A549 (cell line): ENCODE results near the gene TRIO. TPM values are rescaled to one million over a fixed set of nuclear protein-coding genes. Genes with fewer than 3 reads are reported as not detected.

Experiments used
- ATAC-seq, 2 experiments: fragments of 200-7000 bp in 1 of 2; fragments of >200 bp in 1 of 2; cut with Nextera tagmentation in 1 of 2; cut with Tn5 transposase in 1 of 2; 3 replicates each; pipeline versions ENCODE4 v1.8.0 to v1.9.1; 2018 to 2020; ENCODE audit warnings: mild to moderate bottlenecking in 1 of 2, moderate library complexity in 1 of 2
- CTCF ChIA-PET: fragments of 300-600 bp; sonication (Branson Sonifier 250); formaldehyde crosslinking; extraction: SDS; loops from one replicate; lab custom pipeline; 2021; ENCODE audit warnings: antibody characterized with exemption, inconsistent platforms; lab: Yijun Ruan, JAX
- POLR2A ChIA-PET: fragments of 350-600 bp; formaldehyde crosslinking; extraction: SDS; loops from one replicate; lab custom pipeline; 2021; ENCODE audit warnings: antibody characterized with exemption, inconsistent platforms; lab: Yijun Ruan, JAX
- DNase-seq, 2 experiments: peaks; one replicate each; pipeline versions ENCODE4 v3.0.0 to v3.0.0-alpha.2; 2011 to 2016; ENCODE audit warnings: low read depth in 1 of 2, low spot score in 1 of 2
- FAIRE-seq: peaks from 2 replicates; lab custom pipeline; 2011; peaks lifted over from hg19 to GRCh38; lab: Jason Lieb, UNC
- H3K27ac ChIP-seq, 2 experiments: fragments of >200 bp; sonication (Bioruptor Twin); formaldehyde crosslinking; 3 replicates each; pipeline ENCODE4 v1.5.1; 2016 to 2017
- H3K4me1 ChIP-seq: fragments of >200 bp; sonication (Bioruptor Twin); formaldehyde crosslinking; 3 replicates; pipeline ENCODE4 v1.6.1; 2016
- H3K4me2 ChIP-seq: fragments of >200 bp; sonication (Bioruptor Twin); formaldehyde crosslinking; 3 replicates; pipeline ENCODE4 v1.6.1; 2016
- H3K4me3 ChIP-seq: fragments of >200 bp; sonication (Bioruptor Twin); formaldehyde crosslinking; 3 replicates; pipeline ENCODE4 v1.5.1; 2016
- H3K9me3 ChIP-seq: fragments of >200 bp; sonication (Bioruptor Twin); formaldehyde crosslinking; 3 replicates; pipeline ENCODE4 v1.6.1; 2016
- EP300 ChIP-seq, 2 experiments: fragments of >200 bp; sonication (Bioruptor Twin); formaldehyde crosslinking; IDR thresholded peaks; 2 replicates in 1 of 2; 3 replicates in 1 of 2; pipeline ENCODE4 v1.6.1; 2016 to 2017
- FOSL2 ChIP-seq, 2 experiments: fragments of 450-650 bp in 1 of 2; fragments of >200 bp in 1 of 2; sonication (Bioruptor Twin) in 1 of 2; formaldehyde crosslinking; IDR thresholded peaks; 2 replicates each; pipeline versions ENCODE4 v1.5.0 to v1.6.1; 2016 to 2020; ENCODE audit warnings: mild to moderate bottlenecking in 1 of 2, moderate library complexity in 1 of 2
- HDAC2 ChIP-seq: fragments of 200-600 bp; sonication (generic); IDR thresholded peaks from 2 replicates; pipeline ENCODE4 v1.6.1; 2016
- HMGXB4 ChIP-seq: fragments of 250-450 bp; sonication (Bioruptor Pico); IDR thresholded peaks from 2 replicates; pipeline ENCODE4 v1.5.0; 2021; ENCODE audit warnings: mild to moderate bottlenecking, moderate library complexity, borderline replicate concordance
- HOXA7 ChIP-seq: fragments of 250-450 bp; sonication (Bioruptor Pico); IDR thresholded peaks from 2 replicates; pipeline ENCODE4 v1.5.0; 2020; ENCODE audit warnings: mild to moderate bottlenecking, moderate library complexity
- HOXB13 ChIP-seq: fragments of 250-450 bp; sonication (Bioruptor Pico); IDR thresholded peaks from 2 replicates; pipeline ENCODE4 v1.5.0; 2020; ENCODE audit warnings: low read depth, mild to moderate bottlenecking, moderate library complexity
- JUN ChIP-seq, 2 experiments: fragments of >200 bp; sonication (Bioruptor Twin); formaldehyde crosslinking; IDR thresholded peaks; 2 replicates in 1 of 2; 3 replicates in 1 of 2; pipeline ENCODE4 v1.6.1; 2016 to 2017
- MAZ ChIP-seq: fragments of 150-350 bp; IDR thresholded peaks from 2 replicates; pipeline ENCODE4 v1.6.1; 2014; ENCODE audit warnings: antibody characterized with exemption, low read depth, low read length, borderline replicate concordance
- NPAS2 ChIP-seq: fragments of 250-450 bp; sonication (Bioruptor Pico); IDR thresholded peaks from 2 replicates; pipeline ENCODE4 v1.8.0; 2022; ENCODE audit warnings: mild to moderate bottlenecking, moderate library complexity, borderline replicate concordance
- PHF8 ChIP-seq: fragments of 200-600 bp; sonication (generic); IDR thresholded peaks from 2 replicates; pipeline ENCODE4 v1.6.1; 2016; ENCODE audit warnings: low read depth, mild to moderate bottlenecking, antibody characterized with exemption, moderate library complexity, borderline replicate concordance
- RFX5 ChIP-seq: fragments of 450-650 bp; IDR thresholded peaks from 2 replicates; pipeline ENCODE4 v1.7.1; 2014; ENCODE audit warnings: antibody characterized with exemption, mild to moderate bottlenecking, moderate library complexity
- RNF2 ChIP-seq: fragments of 200-600 bp; sonication (generic); IDR thresholded peaks from 2 replicates; pipeline ENCODE4 v1.6.1; 2016; ENCODE audit warnings: low read depth, mild to moderate bottlenecking, antibody characterized with exemption, moderate library complexity, borderline replicate concordance
- TFCP2L1 ChIP-seq: fragments of 250-450 bp; sonication (Bioruptor Pico); IDR thresholded peaks from 2 replicates; pipeline ENCODE4 v1.5.0; 2021; ENCODE audit warnings: mild to moderate bottlenecking
- ZC3H11A ChIP-seq: fragments of 450-650 bp; IDR thresholded peaks from 2 replicates; pipeline ENCODE4 v1.6.1; 2014; ENCODE audit warnings: antibody characterized with exemption, mild to moderate bottlenecking
- ZFP36 ChIP-seq: fragments of 450-650 bp; IDR thresholded peaks from 2 replicates; pipeline ENCODE4 v1.6.1; 2014; ENCODE audit warnings: borderline replicate concordance; ENCODE audit not compliant: partially characterized antibody
- ZNF302 ChIP-seq: fragments of 250-450 bp; sonication (Bioruptor Pico); IDR thresholded peaks from 2 replicates; pipeline ENCODE4 v1.9.0; 2021; ENCODE audit warnings: inconsistent platforms, mild to moderate bottlenecking, moderate library complexity
- WGBS: methylation state at CpG from one replicate; pipeline ENCODE4 v1.1.6; 2017; ENCODE audit errors: missing lambda C conversion rate; 5-methylcytosine and 5-hydroxymethylcytosine counted together
- polyA plus RNA-seq, 4 experiments: library from polyadenylated mRNA; depleted of rRNA in 3 of 4; stranded (reverse); fragments of >200 nt; fragmentation: RNase III in 1 of 4; extraction: RNeasy Plus Mini Kit Qiagen cat#74134 plus additional on column Dnase treatment in 1 of 4; gene quantifications; 2 replicates in 3 of 4; 3 replicates in 1 of 4; pipeline ENCODE4 v1.2.3, GENCODE V29; 2011 to 2017
- TF ChIP-seq, protein P1 (sequence below): fragments of 200-600 bp; sonication (generic); IDR thresholded peaks from 2 replicates; pipeline ENCODE4 v1.6.1; 2016; ENCODE audit warnings: antibody characterized with exemption, mild to moderate bottlenecking, moderate library complexity
- TF ChIP-seq, protein P2 (sequence below): fragments of >200 bp; sonication (Bioruptor Twin); formaldehyde crosslinking; IDR thresholded peaks from 3 replicates; pipeline ENCODE4 v1.6.1; 2016
- TF ChIP-seq, protein P3 (sequence below): fragments of 450-650 bp; IDR thresholded peaks from 2 replicates; pipeline ENCODE4 v1.6.1; 2014; ENCODE audit warnings: antibody characterized with exemption
- TF ChIP-seq, protein P4 (sequence below): fragments of 150-350 bp; IDR thresholded peaks from 2 replicates; pipeline ENCODE4 v1.6.1; 2014; ENCODE audit warnings: low read depth, mild to moderate bottlenecking, low read length

The TRIO gene
- polyA plus RNA-seq, 2 of the 4 experiments (the other 2 are of a cell fraction): 47.5 to 79.0 TPM

GRCh38 chr5:14242447-14242846 is 99.3 kb downstream of the TRIO start (continued):
- TF ChIP-seq, protein P1, sequence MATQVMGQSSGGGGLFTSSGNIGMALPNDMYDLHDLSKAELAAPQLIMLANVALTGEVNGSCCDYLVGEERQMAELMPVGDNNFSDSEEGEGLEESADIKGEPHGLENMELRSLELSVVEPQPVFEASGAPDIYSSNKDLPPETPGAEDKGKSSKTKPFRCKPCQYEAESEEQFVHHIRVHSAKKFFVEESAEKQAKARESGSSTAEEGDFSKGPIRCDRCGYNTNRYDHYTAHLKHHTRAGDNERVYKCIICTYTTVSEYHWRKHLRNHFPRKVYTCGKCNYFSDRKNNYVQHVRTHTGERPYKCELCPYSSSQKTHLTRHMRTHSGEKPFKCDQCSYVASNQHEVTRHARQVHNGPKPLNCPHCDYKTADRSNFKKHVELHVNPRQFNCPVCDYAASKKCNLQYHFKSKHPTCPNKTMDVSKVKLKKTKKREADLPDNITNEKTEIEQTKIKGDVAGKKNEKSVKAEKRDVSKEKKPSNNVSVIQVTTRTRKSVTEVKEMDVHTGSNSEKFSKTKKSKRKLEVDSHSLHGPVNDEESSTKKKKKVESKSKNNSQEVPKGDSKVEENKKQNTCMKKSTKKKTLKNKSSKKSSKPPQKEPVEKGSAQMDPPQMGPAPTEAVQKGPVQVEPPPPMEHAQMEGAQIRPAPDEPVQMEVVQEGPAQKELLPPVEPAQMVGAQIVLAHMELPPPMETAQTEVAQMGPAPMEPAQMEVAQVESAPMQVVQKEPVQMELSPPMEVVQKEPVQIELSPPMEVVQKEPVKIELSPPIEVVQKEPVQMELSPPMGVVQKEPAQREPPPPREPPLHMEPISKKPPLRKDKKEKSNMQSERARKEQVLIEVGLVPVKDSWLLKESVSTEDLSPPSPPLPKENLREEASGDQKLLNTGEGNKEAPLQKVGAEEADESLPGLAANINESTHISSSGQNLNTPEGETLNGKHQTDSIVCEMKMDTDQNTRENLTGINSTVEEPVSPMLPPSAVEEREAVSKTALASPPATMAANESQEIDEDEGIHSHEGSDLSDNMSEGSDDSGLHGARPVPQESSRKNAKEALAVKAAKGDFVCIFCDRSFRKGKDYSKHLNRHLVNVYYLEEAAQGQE: no peak
- TF ChIP-seq MAZ (no peak), EP300 (IDR thresholded peaks at IDR 0.05) (no peak)

DNA sequence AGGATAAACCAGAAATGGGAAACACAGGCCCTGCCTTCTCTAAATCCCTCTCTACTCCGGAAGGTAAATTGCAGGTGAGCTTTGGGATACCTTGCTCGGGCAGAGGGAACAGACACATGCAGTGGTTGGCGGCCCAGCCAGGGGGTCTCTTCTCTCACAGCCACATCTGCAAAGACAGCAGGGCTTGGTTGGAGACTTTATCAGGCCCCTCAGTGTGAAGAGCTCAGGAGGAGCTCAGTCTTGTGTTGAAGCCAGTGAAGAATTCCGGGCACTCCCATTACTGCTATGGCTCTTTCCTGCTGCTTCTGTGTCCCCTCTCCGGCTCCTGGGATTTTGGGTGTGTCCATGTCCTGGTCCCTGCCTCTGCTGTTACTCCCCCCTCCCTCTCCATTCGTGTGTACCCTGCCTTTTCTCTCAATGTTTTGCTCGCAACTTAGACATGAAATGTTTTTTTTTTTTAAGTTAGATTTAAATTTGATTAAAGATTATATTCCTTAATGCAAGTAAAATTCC is 99.8 kb downstream of the TRIO start:
- ChIA-PET POLR2A (no interaction called here), CTCF (interaction anchor here (0.6 to 1.1 kb wide), 2 partner anchors 99 to 256 kb away, joined by 3 read pairs; no protein-coding TSS in a partner anchor)
- Histone ChIP-seq H3K4me3 (no peak overlapping the region), H3K4me2 (no peak overlapping the region), H3K9me3 (no peaks in the 10 kb centered on the region), H3K27ac (0 out of 6 replicates have a peak overlapping the region, but pooled peaks of 1 of the 2 experiments have one; percentile 25), H3K4me1 (peaks cover 62% of the 10 kb centered on the region)
- TF ChIP-seq, protein P2, sequence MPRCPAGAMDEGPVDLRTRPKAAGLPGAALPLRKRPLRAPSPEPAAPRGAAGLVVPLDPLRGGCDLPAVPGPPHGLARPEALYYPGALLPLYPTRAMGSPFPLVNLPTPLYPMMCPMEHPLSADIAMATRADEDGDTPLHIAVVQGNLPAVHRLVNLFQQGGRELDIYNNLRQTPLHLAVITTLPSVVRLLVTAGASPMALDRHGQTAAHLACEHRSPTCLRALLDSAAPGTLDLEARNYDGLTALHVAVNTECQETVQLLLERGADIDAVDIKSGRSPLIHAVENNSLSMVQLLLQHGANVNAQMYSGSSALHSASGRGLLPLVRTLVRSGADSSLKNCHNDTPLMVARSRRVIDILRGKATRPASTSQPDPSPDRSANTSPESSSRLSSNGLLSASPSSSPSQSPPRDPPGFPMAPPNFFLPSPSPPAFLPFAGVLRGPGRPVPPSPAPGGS: no peak
- TF ChIP-seq, protein P3, sequence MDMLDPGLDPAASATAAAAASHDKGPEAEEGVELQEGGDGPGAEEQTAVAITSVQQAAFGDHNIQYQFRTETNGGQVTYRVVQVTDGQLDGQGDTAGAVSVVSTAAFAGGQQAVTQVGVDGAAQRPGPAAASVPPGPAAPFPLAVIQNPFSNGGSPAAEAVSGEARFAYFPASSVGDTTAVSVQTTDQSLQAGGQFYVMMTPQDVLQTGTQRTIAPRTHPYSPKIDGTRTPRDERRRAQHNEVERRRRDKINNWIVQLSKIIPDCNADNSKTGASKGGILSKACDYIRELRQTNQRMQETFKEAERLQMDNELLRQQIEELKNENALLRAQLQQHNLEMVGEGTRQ: no peak
- TF ChIP-seq HDAC2 (no peak), HOXA7 (CRISPR knock-in tag) (no peak), RNF2 (no peak), ZNF302 (CRISPR knock-in tag) (no peak), RFX5 (no peak), PHF8 (no peak), NPAS2 (CRISPR knock-in tag) (no peak), TFCP2L1 (CRISPR knock-in tag) (no peak), ZC3H11A (no peak), ZFP36 (no peak), JUN (IDR thresholded peaks at IDR 0.05) (no peak), HMGXB4 (CRISPR knock-in tag) (no peak), FOSL2 (IDR thresholded peaks at IDR 0.05) (no peak), FOSL2 (CRISPR knock-in tag; IDR thresholded peaks at IDR 0.05) (no peak), HOXB13 (CRISPR knock-in tag) (no peak)
- TF ChIP-seq, protein P4, sequence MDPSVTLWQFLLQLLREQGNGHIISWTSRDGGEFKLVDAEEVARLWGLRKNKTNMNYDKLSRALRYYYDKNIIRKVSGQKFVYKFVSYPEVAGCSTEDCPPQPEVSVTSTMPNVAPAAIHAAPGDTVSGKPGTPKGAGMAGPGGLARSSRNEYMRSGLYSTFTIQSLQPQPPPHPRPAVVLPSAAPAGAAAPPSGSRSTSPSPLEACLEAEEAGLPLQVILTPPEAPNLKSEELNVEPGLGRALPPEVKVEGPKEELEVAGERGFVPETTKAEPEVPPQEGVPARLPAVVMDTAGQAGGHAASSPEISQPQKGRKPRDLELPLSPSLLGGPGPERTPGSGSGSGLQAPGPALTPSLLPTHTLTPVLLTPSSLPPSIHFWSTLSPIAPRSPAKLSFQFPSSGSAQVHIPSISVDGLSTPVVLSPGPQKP: no peak
- TF ChIP-seq, protein P1: no peak
- ATAC-seq (no peak), DNase-seq (no peak), FAIRE-seq (no peak)
- WGBS: 96% methylated on average over 7 of the region's 7 CpGs
